OCI-LY7 (cell line): Measurements from ENCODE around the gene SCARB1.

Source experiments
- CTCF ChIP-seq: fragments of 200-600 bp; sonication (generic); conservative IDR thresholded peaks from 2 replicates; pipeline ENCODE4 v1.5.1; 2014; ENCODE audit warnings: mild to moderate bottlenecking, antibody characterized with exemption, low read length, moderate library complexity, mixed read lengths
- EZH2phosphoT487 ChIP-seq: fragments of 200-600 bp; sonication (generic); IDR thresholded peaks from 2 replicates; pipeline ENCODE4 v1.6.1; 2018; ENCODE audit warnings: low read depth, borderline replicate concordance, mild to moderate bottlenecking, mixed run types, antibody characterized with exemption, low read length, moderate library complexity, mixed read lengths

- TF ChIP-seq CTCF (no peak), EZH2phosphoT487 (no peak)
Measured at GRCh38 chr12:124909831-124910560, 46.3 kb upstream of the SCARB1 start.
